Esophagus muscularis mucosa (tissue), 4 donors: Measurements from ENCODE around the gene TNNT3. TPM values are rescaled to one million over a fixed set of nuclear protein-coding genes. Genes with fewer than 3 reads are reported as not detected.

ENCODE experiments used
- DNase-seq: peaks from one replicate; pipeline ENCODE4 v3.0.0-alpha.2; 2017; ENCODE audit errors: extremely low spot score
- H3K27ac ChIP-seq, 4 donors: fragments of 200-600 bp; sonication (generic); replicated peaks in 1 of 4; 1 replicate in 3 of 4; 2 replicates in 1 of 4; pipeline ENCODE4 v1.5.1; 2016 to 2019; ENCODE audit warnings: mild to moderate bottlenecking in 1 of 4
- H3K27me3 ChIP-seq, 4 donors: fragments of 200-600 bp; sonication (generic); one replicate each; pipeline versions ENCODE4 v1.5.1 to v1.6.0; 2016 to 2019
- H3K36me3 ChIP-seq, 4 donors: fragments of 200-600 bp; sonication (generic); one replicate each; pipeline ENCODE4 v1.5.1; 2016 to 2019
- H3K4me1 ChIP-seq, 4 donors: fragments of 200-600 bp; sonication (generic); one replicate each; pipeline ENCODE4 v1.5.1; 2016 to 2019
- H3K4me3 ChIP-seq, 4 donors: fragments of 200-600 bp; sonication (generic); 1 replicate in 2 of 4; 2 replicates in 2 of 4; pipeline ENCODE4 v1.5.1; 2016 to 2019; ENCODE audit warnings: mild to moderate bottlenecking in 4 of 4, moderate library complexity in 1 of 4
- H3K9me3 ChIP-seq, 4 donors: fragments of 200-600 bp; sonication (generic); 1 replicate in 3 of 4; 2 replicates in 1 of 4; pipeline ENCODE4 v1.5.1; 2016 to 2019
- CTCF ChIP-seq, 3 experiments: fragments of 200-600 bp in 2 of 3; fragments of 450-650 bp in 1 of 3; sonication (generic) in 2 of 3; IDR thresholded peaks; one replicate each; pipeline ENCODE4 v1.5.1; 2017 to 2019; ENCODE audit warnings: antibody characterized with exemption in 3 of 3, mild to moderate bottlenecking in 2 of 3, moderate library complexity in 1 of 3
- EP300 ChIP-seq: sonication (generic); formaldehyde crosslinking; IDR thresholded peaks from one replicate; pipeline ENCODE4 v1.6.1; 2017; ENCODE audit warnings: antibody characterized with exemption
- POLR2A ChIP-seq: fragments of 450-650 bp; IDR thresholded peaks from one replicate; pipeline ENCODE4 v1.6.1; 2017; ENCODE audit warnings: antibody characterized with exemption, moderate library complexity, mild to moderate bottlenecking, low read depth
- POLR2AphosphoS5 ChIP-seq, 2 donors: sonication (generic); formaldehyde crosslinking; IDR thresholded peaks; one replicate each; pipeline ENCODE4 v1.6.1; 2017; ENCODE audit warnings: antibody characterized with exemption in 2 of 2
- WGBS: methylation state at CpG from one replicate; pipeline ENCODE4 v1.1.5; 2018; 5-methylcytosine and 5-hydroxymethylcytosine counted together
- intact Hi-C: fragments of 100-400 bp; cut with DNase I; formaldehyde crosslinking; loops from one replicate; pipeline ENCODE4 v1.15.1; 2023
- total RNA-seq, 4 donors: library from RNA; depleted of rRNA; stranded (reverse); fragments of >200 nt; gene quantifications; one replicate each; pipeline versions ENCODE4 v1.1.0 to v1.2.1, GENCODE V29; 2016

Gene TNNT3
- total RNA-seq, 4 donors from 2014 or later = 2.8 to 6.0 (median 3.6) TPM

GRCh38 chr11:1931341-1932104 lies 12.0 kb downstream of the TNNT3 start:
- Histone ChIP-seq H3K27me3 (no peaks in the 10 kb centered on the region), H3K36me3 (peaks cover 0 to 3% (median 0%) of the 10 kb centered on the region in 4 donors), H3K4me3 (no peak overlapping the region), H3K27ac (peak overlapping the region; percentile 25 to 49 (median 36)), H3K9me3 (no peaks in the 10 kb centered on the region), H3K4me1 (peaks cover 13 to 33% (median 24%) of the 10 kb centered on the region in 4 donors)
- DNase-seq = no peak
- intact Hi-C loops = no loop called here
- WGBS = 40% methylated on average over 18 of the region's 18 CpGs
- TF ChIP-seq EP300 (no peak), POLR2AphosphoS5 (IDR thresholded peaks at IDR 0.05) (peak; percentile 13 to 54), CTCF (IDR thresholded peaks at IDR 0.05) (no peak)

GRCh38 chr11:1932105-1932480 lies 12.6 kb downstream of the TNNT3 start:
- TF ChIP-seq CTCF (IDR thresholded peaks at IDR 0.05) (no peak), EP300 (no peak), POLR2A (no peak), POLR2AphosphoS5 (IDR thresholded peaks at IDR 0.05) (no peak)
- peaks cover 0 to under 1% (median 0%) of the 10 kb centered on the region in 4 donors for H3K27me3 ChIP-seq
- peaks cover 0 to 3% (median 0%) of the 10 kb centered on the region in 4 donors for H3K36me3 ChIP-seq
- intact Hi-C loops = no loop called here
- no peak for DNase-seq
- H3K4me3 ChIP-seq = no peak overlapping the region
- peak overlapping the region; percentile 25 to 49 (median 36) for H3K27ac ChIP-seq
- H3K4me1 ChIP-seq = peaks cover 12 to 28% (median 19%) of the 10 kb centered on the region in 4 donors
- 87% methylated on average over 8 of the region's 11 CpGs for WGBS
- H3K9me3 ChIP-seq = no peaks in the 10 kb centered on the region

GRCh38 chr11:1932681-1933080 lies 13.2 kb downstream of the TNNT3 start:
- no peak for DNase-seq
- Histone ChIP-seq H3K9me3 (no peaks in the 10 kb centered on the region), H3K36me3 (peaks cover 0 to 3% (median 0%) of the 10 kb centered on the region in 4 donors), H3K4me1 (peaks cover 7 to 22% (median 13%) of the 10 kb centered on the region in 4 donors), H3K27ac (peak overlapping the region in 2 of 4 donors; percentile 25 to 40), H3K27me3 (peaks cover 0 to 6% (median 0%) of the 10 kb centered on the region in 4 donors), H3K4me3 (no peak overlapping the region)
- WGBS = 96% methylated on average over 4 of the region's 4 CpGs
- no peak for TF ChIP-seq POLR2A
- no peak for TF ChIP-seq POLR2AphosphoS5 (IDR thresholded peaks at IDR 0.05)
- no peak for TF ChIP-seq EP300
- TF ChIP-seq CTCF (IDR thresholded peaks at IDR 0.05) = no peak
- intact Hi-C loops = no loop called here

- TF ChIP-seq CTCF (IDR thresholded peaks at IDR 0.05) (no peak), POLR2AphosphoS5 (IDR thresholded peaks at IDR 0.05) (no peak), EP300 (no peak)
- intact Hi-C loops = no loop called here
- Histone ChIP-seq H3K4me3 (no peak overlapping the region), H3K36me3 (peaks cover 0 to 3% (median 0%) of the 10 kb centered on the region in 4 donors), H3K27me3 (peaks cover 0 to 16% (median 0%) of the 10 kb centered on the region in 4 donors), H3K9me3 (no peaks in the 10 kb centered on the region), H3K27ac (no peak overlapping the region), H3K4me1 (peaks cover 4 to 17% (median 11%) of the 10 kb centered on the region in 4 donors)
- DNase-seq = no peak
- 95% methylated on average over 15 of the region's 18 CpGs for WGBS
Observed at GRCh38 chr11:1933416-1934334, 14.2 kb downstream of the TNNT3 start.
